NCI-H2107 treated with DMSO at 0.1 percent for 48 hours (cell line): ENCODE results near the gene CACNA2D1.

Experiments
- DNase-seq: peaks from one replicate; lab custom pipeline; 2025; ENCODE audit not compliant: unreplicated experiment; lab: John Stamatoyannopoulos, UW

The CACNA2D1 gene

DNA sequence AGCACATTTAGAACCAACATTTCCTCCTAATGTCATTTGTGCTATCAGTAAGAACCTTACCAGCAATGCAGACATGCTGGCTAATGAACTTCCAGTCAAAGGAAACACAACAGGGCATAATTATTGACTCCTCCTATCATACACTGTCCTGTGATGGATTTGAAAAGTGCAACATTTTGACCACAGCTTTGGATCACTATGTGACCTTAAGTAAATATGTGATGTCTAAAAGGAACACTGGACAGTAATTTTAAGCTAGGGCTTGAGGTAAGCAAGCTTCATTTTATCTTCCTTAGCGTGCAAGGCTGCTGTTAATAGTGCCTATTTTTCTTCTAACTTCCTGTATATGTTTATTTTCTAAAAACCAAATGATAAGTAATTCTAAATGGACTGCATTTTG, 433.2 kb downstream of the CACNA2D1 start:
- no peak for DNase-seq

DNA sequence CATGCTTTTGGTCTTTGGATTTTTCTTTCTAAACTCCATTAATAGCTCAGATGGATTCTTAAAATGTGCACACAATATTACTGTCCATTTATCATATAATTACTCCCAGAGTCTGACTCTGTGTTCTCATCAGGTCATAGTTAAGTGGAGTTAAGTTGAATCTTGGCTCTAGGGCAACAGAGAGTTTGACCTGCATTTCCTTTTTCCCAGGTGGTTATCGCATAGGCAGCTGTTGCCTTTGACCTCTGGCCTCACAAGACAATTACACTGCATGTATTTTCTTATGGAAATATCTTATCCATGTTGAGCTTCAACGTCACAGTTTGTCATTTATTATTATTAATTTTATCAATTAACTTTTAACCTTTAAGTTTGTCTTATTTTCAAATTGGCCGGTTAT, 436.3 kb downstream of the CACNA2D1 start:
- DNase-seq, result no peak

DNA sequence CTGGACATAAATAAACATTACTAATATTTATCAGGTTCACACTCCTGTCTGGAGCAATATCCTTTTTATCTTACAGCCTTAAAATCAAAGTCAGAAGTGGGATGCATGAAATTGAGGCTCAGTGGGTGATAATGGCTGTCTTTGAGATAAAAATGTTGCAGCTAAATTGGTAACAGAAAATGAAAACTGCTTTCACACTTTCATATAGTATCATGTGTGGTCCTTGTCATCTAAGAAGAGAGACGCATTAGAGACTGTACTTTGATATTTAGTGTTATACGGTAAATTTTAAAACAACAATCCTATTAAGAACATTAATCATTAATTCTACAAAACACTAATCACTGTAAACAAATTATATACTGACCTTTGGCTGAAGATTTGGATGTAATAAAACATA, 438.5 kb downstream of the CACNA2D1 start:
- no peak for DNase-seq

DNA sequence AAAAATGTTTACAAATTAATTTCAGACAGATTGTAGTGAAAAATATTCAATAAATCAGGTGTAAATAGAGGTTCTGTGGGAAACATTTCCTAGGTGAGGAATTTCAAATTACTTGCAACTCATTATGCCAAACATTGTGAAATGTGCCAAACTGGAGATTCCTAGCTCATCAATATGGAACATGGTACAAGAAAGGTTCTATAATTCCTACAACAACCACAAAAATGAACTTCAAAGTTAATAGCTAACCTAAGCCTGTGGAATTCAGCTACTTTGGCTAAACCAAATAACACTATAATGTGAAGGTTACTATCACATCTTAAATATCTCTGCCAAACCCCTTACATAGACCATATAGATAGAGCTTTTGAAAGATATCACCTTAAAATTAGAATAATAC, 450.4 kb downstream of the CACNA2D1 start:
- no peak for DNase-seq

DNA sequence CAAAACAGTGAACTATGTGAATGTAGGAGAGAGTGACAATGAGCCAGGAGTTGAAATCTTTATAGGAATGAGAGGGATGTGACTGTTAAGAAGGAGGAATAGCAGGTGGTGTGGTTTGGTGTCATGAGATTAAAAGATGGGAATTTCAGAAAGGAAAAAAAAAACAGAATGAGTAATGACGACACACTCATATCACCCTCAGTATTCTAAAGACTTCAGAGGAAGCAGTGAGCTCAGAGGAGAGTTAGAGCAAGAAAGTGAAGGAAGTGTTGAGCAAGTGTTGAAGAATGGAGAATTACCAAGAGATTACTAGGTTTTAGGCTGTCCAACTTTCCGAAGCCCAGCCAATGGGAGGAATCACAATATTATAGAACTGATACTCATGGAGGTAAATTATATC, 453.2 kb downstream of the CACNA2D1 start:
- DNase-seq, result no peak

DNA sequence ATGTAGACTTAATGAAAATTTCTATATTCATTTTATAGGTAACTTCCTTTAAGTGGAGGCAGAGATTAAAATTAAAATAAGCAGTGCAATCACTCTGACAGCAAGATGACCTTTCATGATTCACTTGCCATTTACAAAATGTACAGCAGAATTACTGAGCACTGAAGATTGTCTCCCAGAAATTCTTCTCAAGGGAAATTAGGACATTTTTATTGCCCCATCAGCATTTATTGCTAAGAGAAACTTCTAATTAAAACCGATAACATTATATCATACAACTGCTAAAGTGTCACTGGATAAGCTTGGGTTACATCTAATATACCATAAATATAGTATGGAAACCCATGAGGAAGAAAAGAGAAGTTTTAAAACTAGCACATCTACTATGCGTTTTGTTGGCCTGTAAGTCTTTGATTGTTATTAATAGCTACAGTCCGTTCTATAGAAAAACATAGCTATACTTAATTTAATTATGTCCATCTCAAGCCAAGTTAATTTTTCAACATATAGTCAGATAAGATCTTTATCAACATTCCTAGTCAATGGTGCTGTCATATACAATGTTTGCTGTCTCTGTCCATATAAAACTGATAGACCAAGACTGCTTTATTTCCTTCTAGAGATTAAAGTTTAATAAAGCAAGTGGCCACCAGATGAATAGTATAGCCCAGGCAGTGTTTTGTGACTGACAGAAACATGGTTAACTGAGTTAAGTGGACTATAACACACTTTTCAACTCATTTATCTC, 456.7 kb downstream of the CACNA2D1 start:
- no peak for DNase-seq

DNA sequence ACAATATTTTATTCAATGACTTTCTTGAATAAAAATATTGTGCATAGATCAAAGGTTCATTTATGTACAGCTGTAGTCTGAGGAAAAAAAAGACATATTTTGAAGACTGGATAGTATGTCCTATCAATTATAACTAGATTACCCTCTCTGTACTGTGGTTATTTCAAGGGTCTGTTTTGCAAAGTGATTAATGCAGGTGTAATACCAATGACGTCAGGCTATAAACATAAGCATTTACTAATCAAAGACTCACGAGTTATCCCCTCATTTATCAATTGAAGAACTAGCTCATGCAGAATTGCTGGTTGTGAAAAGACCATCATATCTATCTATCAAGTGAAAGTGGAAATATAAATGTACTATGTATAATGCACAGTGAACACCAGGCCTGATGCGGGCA, 460.2 kb downstream of the CACNA2D1 start:
- no peak for DNase-seq

DNA sequence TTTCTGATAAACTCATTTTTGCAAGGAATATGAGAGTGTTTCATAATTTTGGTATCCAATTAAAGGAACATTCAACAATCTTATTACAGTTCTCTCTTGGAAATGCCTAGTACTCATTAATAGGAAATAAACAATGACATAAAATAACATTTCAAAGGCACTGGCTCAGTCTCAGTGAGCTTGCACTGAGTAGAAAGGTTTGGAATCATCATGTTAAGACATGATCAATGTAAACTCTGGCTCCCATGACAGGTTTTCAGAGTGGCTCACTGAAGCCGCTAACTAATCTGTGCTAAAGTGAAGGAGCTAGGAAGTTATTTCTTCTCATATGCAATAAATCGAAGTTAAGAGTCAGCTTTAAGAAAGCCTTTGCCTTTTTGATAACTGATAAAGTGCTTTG, 470.5 kb downstream of the CACNA2D1 start:
- no peak for DNase-seq

DNA sequence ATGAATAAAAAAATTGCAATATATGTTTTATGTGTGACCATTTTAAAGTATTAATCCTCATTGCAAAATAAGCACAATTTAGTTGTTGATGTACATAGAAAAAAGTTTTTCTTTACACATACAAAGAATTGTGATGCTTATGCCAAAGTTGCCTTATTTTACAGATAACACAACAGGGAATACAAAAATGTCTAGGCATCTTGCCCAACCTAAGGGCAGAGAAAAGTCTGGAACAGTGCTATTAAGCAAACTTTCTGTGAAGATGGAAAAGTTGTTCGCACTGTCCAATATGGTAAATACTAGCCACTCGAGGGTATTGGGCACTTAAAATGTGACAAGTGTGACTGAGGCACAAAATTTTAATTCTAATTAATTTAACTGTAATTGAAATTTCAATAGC, 483.6 kb downstream of the CACNA2D1 start:
- DNase-seq, result no peak

DNA sequence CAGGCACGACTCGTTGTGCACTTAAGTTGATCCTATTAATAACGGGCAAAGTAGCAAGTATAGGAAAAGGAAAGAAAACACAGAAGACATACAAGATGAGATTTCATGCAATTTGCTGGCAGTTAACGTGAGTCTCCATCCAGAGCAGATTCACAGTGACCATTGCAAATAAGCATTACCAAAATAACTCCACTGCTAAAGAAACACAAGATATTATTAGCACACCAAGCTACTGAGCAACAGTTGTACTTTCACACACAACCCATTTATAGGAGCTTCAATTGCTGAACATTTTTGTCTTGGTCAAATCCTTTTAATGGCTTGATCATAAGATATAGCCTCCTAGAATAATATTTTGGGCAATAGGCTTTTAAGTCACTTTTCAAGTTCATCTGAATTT, 486.1 kb downstream of the CACNA2D1 start:
- DNase-seq, result no peak

DNA sequence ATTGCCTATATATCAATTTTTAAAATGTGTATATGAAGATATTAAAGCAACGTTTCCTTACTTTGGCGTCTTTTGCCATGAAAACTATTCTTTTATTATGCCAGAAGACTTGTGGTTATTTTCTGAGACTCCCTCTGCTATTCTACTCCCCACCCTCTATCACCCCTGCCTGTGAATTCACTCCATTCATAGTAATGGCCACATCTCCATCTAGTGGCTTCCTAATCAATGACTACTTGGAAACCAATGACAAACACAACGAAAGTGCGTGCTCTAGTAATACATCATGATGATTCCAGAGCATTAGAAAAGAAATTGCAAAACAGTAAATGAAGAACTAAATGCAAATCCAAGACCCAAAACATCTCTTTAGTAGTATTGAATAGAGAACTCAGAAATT, 487.1 kb downstream of the CACNA2D1 start:
- peak; percentile 64 for DNase-seq

DNA sequence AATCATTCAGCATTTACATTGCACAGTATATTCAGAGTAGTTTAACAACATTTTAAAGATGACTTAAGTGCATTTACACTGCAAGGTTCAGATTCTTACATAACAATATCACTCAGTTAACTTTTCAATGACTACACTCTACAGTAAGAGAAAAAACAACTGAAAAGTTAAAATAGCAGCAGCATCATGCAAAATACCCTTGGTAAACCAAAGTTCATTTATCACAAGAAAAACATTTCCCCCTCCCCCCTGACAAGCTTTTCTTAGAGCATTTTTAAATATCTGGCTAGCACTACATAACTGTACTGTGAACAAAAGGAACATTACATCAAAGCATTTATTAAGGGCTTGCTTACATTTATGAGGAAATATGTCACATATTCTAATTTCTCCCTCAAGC, 494.3 kb downstream of the CACNA2D1 start:
- DNase-seq, result no peak

DNA sequence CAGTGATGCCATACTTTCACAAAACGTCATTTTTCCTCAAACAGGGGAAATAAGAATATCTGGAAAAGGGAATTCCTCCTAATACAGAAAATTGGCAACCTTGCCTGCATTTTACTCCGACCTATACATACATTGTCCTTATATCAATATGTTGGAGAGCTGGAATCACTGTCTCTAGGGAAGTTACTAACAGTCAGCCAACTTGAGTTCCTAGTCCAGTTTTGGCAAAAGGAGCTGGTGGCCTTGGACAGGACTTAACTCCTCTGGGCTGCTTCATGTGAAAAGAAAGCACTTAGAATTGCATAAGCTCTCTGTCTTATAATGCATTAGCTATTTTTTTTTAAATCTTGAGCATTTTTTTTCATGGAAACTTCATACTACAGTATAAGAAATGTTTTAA, 499.5 kb downstream of the CACNA2D1 start:
- DNase-seq, result no peak

DNA sequence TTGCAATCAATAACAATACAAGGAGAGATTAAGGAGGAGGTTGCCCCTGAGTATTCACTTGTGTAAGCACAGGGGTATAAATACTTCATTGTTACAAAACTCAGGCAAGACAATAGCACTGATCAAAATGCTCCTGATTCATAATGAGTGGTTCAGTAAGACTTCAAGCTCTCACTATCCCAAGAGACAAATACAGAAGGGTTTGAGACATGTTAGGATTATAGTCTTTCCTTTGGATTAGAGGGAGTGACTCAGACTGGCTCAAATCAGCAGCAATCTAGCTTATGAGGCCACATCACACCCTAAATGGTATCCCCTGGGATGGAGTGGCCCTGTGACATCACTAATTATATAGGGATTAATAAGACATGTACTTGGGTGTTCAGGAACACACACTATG, 506.5 kb downstream of the CACNA2D1 start:
- no peak for DNase-seq

DNA sequence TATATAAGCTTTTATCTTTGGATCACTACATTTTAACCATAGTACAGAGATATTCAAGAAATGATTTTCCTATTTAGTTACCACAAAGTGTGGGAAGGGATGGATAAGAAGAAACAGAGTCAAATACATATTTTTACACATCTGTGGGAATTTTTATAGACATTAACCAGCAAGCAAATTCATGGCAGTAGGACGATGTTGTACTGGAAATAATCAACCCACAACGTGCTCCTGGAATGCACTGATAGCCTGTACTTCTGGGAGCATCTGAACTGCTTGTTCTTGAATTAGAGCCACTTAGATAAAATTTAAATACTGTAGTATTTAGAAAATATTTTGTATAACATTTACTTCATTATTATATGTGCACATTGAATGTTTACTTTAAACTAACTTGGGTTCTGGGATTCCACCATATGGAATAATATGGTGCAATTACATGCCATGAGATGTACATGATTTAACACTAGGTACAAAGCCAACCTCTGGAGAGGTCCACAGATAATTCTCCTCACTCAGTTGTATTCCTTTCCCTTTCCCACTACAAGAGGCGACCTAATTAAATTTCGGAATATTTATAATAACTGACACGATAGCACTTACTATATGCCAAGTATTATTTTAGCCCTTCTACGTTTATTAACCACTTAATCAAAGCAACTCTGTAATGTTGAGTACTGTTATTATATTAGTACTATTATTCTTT, 508.8 kb downstream of the CACNA2D1 start:
- DNase-seq, result no peak

DNA sequence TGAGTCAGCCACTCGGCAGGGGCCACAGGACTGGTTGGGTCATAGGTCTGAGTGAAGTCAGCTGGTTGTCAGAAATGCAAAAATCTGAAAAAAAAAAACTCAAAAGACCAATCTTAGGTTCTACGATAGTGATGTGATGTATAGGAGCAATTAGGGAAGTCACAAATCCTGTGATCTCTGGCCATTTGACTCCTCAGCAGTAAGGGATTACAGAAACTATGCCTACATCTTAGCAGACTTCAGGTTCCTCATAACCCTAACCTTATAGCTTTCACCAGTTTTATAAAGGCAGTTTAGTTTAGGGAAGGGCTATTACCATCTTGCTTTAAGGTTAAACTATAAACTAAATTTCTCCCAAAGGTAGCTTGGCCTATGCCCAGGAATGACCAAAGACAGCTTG, 510.6 kb downstream of the CACNA2D1 start:
- DNase-seq, result no peak

DNA sequence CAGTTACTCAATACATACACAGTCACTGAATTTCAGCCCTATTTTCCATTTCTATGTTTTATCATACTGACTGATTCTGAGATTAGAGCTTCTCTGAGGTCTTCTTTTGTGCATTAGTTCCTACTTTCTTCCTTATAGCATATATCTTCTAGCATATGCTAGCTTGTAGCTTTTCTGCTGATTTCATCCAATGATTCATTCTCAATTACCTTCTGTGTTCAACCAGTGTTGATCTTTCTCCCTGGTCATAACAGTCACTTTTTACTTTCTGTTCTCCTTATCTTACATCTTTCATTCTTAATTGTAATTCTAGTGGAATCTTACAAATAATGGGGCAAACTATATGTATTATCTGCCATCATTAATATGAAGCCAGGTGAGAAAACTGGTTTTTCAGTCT, 514.2 kb downstream of the CACNA2D1 start:
- no peak for DNase-seq

DNA sequence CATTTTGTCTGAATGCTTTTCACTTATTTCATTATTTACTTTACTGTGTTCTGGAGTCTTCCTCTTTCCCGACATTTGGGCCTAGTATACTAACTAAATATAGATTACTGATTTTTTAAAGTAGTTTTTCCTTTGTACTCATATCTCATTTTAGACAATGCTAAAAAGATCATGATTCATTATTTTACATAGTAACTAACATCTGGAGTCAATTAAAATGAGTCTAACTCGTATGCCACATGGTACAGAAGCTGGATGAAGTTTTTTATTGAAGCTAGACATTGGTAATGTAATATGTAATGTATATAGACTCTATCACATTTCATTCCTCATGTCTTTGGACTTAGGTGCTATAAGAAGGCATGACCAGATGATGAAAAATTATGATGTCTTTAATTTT, 517.4 kb downstream of the CACNA2D1 start:
- no peak for DNase-seq

DNA sequence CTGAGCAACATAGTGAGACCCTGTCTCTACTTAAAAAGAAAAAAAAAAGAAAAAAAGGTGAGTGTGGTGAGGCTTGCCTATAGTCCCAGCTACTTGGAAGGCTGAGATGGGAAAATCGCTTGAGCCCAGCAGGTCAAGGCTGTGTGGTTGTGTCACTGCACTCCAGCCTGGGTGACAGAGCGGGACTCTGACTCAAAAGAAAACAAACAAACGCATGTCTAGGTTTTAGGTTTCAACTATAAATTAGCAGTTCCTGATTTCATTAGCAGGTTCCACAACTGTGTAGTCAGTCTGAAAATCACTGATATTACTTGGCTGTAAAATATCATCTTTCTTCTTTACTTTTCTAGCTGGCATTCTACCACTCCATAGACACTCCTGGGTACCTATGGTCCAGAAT, 518.0 kb downstream of the CACNA2D1 start:
- no peak for DNase-seq

DNA sequence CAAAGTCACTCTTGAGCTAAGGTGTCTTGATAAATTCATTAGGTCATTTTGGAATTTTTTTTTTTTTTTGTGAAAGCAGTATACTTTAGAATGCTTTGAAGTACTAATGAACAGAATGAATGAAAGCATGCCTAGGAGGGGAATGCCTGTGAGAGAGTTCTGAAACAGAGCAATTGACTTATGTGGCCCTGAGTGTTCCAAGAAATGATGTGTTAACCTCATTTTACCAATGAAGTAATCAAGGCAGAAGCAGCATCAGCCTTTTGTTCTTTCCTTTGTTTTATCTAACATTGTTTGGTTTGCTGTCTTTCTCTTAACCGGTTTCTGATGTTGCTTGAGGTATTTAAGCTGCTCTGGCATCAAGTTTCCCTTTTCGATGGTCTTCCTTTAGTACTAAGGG, 519.1 kb downstream of the CACNA2D1 start:
- DNase-seq, result no peak

DNA sequence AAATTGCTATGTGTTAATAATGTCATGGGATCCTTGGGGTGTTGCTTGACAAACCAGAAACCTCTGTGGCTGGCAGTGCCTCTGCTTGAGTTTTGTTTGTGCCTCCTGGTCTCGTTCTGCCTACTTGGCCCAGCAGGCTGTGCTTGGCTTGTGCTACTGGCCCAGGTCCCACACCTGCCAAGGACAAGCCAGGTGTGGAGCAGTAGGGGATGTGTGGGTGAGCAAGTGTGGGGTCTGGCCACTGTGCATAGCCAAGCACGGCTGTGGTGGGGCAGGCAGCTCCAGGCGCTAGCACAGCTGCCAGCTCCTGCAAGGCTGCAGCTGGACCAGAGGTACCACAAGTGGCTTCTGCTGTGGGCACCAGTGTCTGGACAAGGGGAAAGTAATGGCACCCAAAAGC, 524.1 kb downstream of the CACNA2D1 start:
- DNase-seq, result no peak

DNA sequence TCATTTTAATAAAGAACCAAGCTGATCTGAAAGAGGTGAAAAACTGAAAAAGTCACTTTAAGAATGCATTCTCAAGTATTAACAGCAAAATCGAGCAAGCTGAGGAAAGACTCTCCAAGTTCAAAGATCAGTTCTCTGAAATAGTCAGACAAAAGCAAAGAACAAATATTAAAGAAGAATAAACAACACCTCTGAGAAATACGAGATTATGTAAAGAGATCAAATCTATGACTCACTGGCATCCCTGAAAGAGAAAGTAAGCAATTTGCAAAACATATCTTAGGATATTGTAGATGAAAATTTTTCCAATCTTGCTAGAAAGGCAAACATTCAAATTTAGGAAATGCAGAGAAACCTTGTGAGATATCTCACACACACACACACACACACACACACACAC, 535.4 kb downstream of the CACNA2D1 start:
- DNase-seq, result no peak

DNA sequence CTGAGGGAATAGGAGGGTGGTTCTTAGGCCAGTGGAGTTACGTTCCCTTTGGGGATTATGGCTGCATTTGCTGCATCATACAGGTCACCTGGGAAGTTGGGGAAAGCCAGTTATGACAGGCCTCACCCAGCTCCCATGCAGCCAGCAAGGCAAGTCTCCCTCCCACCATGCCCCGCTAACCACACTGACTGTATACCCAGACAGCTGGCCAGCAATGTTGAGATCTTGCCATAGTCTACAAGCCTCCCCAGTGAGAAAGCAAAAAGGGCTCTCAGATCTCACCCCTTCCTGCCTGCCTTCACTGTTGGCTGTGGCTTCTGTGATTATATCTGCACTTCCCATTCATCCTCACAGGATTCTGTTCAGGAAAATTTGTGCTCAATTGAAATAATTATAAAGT, 540.5 kb downstream of the CACNA2D1 start:
- no peak for DNase-seq
